T-helper 17 cell (primary cell): ENCODE results near the gene VTN. TPM values are rescaled to one million over a fixed set of nuclear protein-coding genes. Genes with fewer than 3 reads are reported as not detected.
"Not testable (repeated sequence)": the region's sequence is repeated elsewhere in the genome, so short reads cannot be mapped to it uniquely, and the experiment has no call there.

Experiments
- ATAC-seq: fragments of 150-1000 bp; cut with Tn5 transposase; 2 replicates; pipeline ENCODE4 v1.10.0; 2021; ENCODE audit warnings: mild to moderate bottlenecking, moderate library complexity
- DNase-seq, 3 donors: peaks; one replicate each; pipeline versions ENCODE4 v3.0.0 to v3.0.0-alpha.2; 2020 to 2021
- H3K9me3 ChIP-seq: one replicate; pipeline ENCODE4 v1.7.0; 2013; ENCODE audit warnings: low read length, mild to moderate bottlenecking; ENCODE audit not compliant: control insufficient read depth, poor library complexity, severe bottlenecking
- H3K27ac Mint-ChIP-seq: one replicate; pipeline ENCODE4 v1.8.0; 2022; ENCODE audit warnings: mild to moderate bottlenecking, moderate library complexity, mixed read lengths
- H3K27me3 Mint-ChIP-seq: one replicate; pipeline ENCODE4 v1.8.0; 2022; ENCODE audit warnings: mixed read lengths
- H3K36me3 Mint-ChIP-seq: one replicate; pipeline ENCODE4 v1.8.0; 2022; ENCODE audit warnings: low read depth, mixed read lengths
- H3K4me1 Mint-ChIP-seq: one replicate; pipeline ENCODE4 v1.8.0; 2022; ENCODE audit warnings: mild to moderate bottlenecking, mixed read lengths
- H3K4me3 Mint-ChIP-seq: one replicate; pipeline ENCODE4 v1.8.0; 2022; ENCODE audit warnings: mild to moderate bottlenecking, moderate library complexity, mixed read lengths
- total RNA-seq, 4 donors: library from RNA in 2 of 4; stranded (reverse) in 2 of 4; gene quantifications; one replicate each; pipeline ENCODE4 v1.2.3 and lab custom pipeline; 2022 to 2026

Gene VTN
- total RNA-seq, 2 donors from 2014 or later, result 0.90 TPM; not detected in 1

- ATAC-seq, H3K36me3 Mint-ChIP-seq, H3K27me3 Mint-ChIP-seq, DNase-seq, H3K9me3 ChIP-seq, H3K4me3 Mint-ChIP-seq: not testable (repeated sequence)
- Mint-ChIP-seq H3K4me1 (peaks cover 32% of the 10 kb centered on the region), H3K27ac (peak overlapping the region; percentile 14)
These were observed 31.3 kb downstream of the VTN start for GRCh38 chr17:28338769-28339212.

GRCh38 chr17:28338056-28338768, 31.9 kb downstream of the VTN start:
- no peak for ATAC-seq
- peak overlapping the region; percentile 43 for H3K4me3 Mint-ChIP-seq
- no peaks in the 10 kb centered on the region for H3K27me3 Mint-ChIP-seq
- no peak overlapping the region for H3K27ac Mint-ChIP-seq
- DNase-seq, result no peak
- peaks cover 2% of the 10 kb centered on the region for H3K36me3 Mint-ChIP-seq
- peaks cover 32% of the 10 kb centered on the region for H3K4me1 Mint-ChIP-seq
- no peaks in the 10 kb centered on the region for H3K9me3 ChIP-seq

GRCh38 chr17:28335959-28336871, 33.9 kb downstream of the VTN start:
- no peaks in the 10 kb centered on the region for H3K27me3 Mint-ChIP-seq
- no peak for ATAC-seq
- H3K4me1 Mint-ChIP-seq, result peaks cover 34% of the 10 kb centered on the region
- peak overlapping the region; percentile 89 for H3K27ac Mint-ChIP-seq
- peak overlapping the region; percentile 98 for H3K4me3 Mint-ChIP-seq
- DNase-seq, result no peak
- no peaks in the 10 kb centered on the region for H3K9me3 ChIP-seq
- H3K36me3 Mint-ChIP-seq, result peaks cover 5% of the 10 kb centered on the region

GRCh38 chr17:28335201-28335958, 34.7 kb downstream of the VTN start, which contains the start of the genes IFT20 and TNFAIP1:
TSS of gene IFT20 (minus strand) at chr17:28335472. CDS start at chr17:28331985, 3,487 bp downstream.
TSS of gene TNFAIP1 (plus strand) at chr17:28335761. CDS start at chr17:28339522, 3,761 bp downstream.
- peaks cover 5% of the 10 kb centered on the region for H3K36me3 Mint-ChIP-seq
- ATAC-seq, result peak; percentile 98
- no peaks in the 10 kb centered on the region for H3K9me3 ChIP-seq
- no peaks in the 10 kb centered on the region for H3K27me3 Mint-ChIP-seq
- H3K4me1 Mint-ChIP-seq, result peaks cover 34% of the 10 kb centered on the region
- peak within 1 kb of the TSS; percentile 89 for H3K27ac Mint-ChIP-seq
- DNase-seq, result peak; percentile 92 to 96 (median 94)
- peak within 1 kb of the TSS; percentile 98 for H3K4me3 Mint-ChIP-seq

GRCh38 chr17:28334666-28335200, 35.4 kb downstream of the VTN start:
- no peaks in the 10 kb centered on the region for H3K9me3 ChIP-seq
- H3K36me3 Mint-ChIP-seq, result peaks cover 4% of the 10 kb centered on the region
- H3K4me1 Mint-ChIP-seq, result peaks cover 34% of the 10 kb centered on the region
- no peaks in the 10 kb centered on the region for H3K27me3 Mint-ChIP-seq
- ATAC-seq (no peak), DNase-seq (no peak)
- peak overlapping the region; percentile 98 for H3K4me3 Mint-ChIP-seq
- H3K27ac Mint-ChIP-seq, result peak overlapping the region; percentile 89

- H3K9me3 ChIP-seq, result no peaks in the 10 kb centered on the region
- no peak for ATAC-seq
- peak overlapping the region; percentile 89 for H3K27ac Mint-ChIP-seq
- H3K4me3 Mint-ChIP-seq, result peak overlapping the region; percentile 98
- DNase-seq, result no peak
- peaks cover 32% of the 10 kb centered on the region for H3K4me1 Mint-ChIP-seq
- no peaks in the 10 kb centered on the region for H3K27me3 Mint-ChIP-seq
- H3K36me3 Mint-ChIP-seq, result peaks cover 4% of the 10 kb centered on the region
These were observed 35.9 kb downstream of the VTN start for GRCh38 chr17:28334171-28334570.

- Mint-ChIP-seq H3K27ac (peak overlapping the region; percentile 89), H3K4me3 (no peak overlapping the region), H3K36me3 (peaks cover 4% of the 10 kb centered on the region), H3K4me1 (peaks cover 28% of the 10 kb centered on the region), H3K27me3 (no peaks in the 10 kb centered on the region)
- H3K9me3 ChIP-seq, result no peaks in the 10 kb centered on the region
- DNase-seq (no peak), ATAC-seq (no peak)
These were observed 36.9 kb downstream of the VTN start for GRCh38 chr17:28333083-28333746.

GRCh38 chr17:28331891-28332420, 38.2 kb downstream of the VTN start:
- H3K9me3 ChIP-seq, result no peaks in the 10 kb centered on the region
- H3K4me3 Mint-ChIP-seq, result no peak overlapping the region
- peaks cover 4% of the 10 kb centered on the region for H3K36me3 Mint-ChIP-seq
- H3K27ac Mint-ChIP-seq, result no peak overlapping the region
- DNase-seq (no peak), ATAC-seq (no peak)
- H3K27me3 Mint-ChIP-seq, result no peaks in the 10 kb centered on the region
- H3K4me1 Mint-ChIP-seq, result peaks cover 19% of the 10 kb centered on the region

GRCh38 chr17:28330671-28331070, 39.4 kb downstream of the VTN start:
- ATAC-seq (no peak), DNase-seq (no peak)
- H3K9me3 ChIP-seq, result no peaks in the 10 kb centered on the region
- H3K4me1 Mint-ChIP-seq, result peaks cover 16% of the 10 kb centered on the region
- H3K4me3 Mint-ChIP-seq, result no peak overlapping the region
- peaks cover 4% of the 10 kb centered on the region for H3K36me3 Mint-ChIP-seq
- no peak overlapping the region for H3K27ac Mint-ChIP-seq
- H3K27me3 Mint-ChIP-seq, result no peaks in the 10 kb centered on the region

GRCh38 chr17:28328325-28328724, 41.8 kb downstream of the VTN start:
- Mint-ChIP-seq H3K27me3 (no peaks in the 10 kb centered on the region), H3K4me3 (no peak overlapping the region), H3K27ac (no peak overlapping the region), H3K36me3 (peaks cover 4% of the 10 kb centered on the region), H3K4me1 (peaks cover 3% of the 10 kb centered on the region)
- DNase-seq, result no peak
- H3K9me3 ChIP-seq, result no peaks in the 10 kb centered on the region
- ATAC-seq, result no peak

GRCh38 chr17:28327709-28328108, 42.4 kb downstream of the VTN start:
- H3K36me3 Mint-ChIP-seq, result peaks cover 4% of the 10 kb centered on the region
- no peak overlapping the region for H3K4me3 Mint-ChIP-seq
- peaks cover 2% of the 10 kb centered on the region for H3K4me1 Mint-ChIP-seq

GRCh38 chr17:28327031-28327607, 43.0 kb downstream of the VTN start:
- Mint-ChIP-seq H3K4me3 (no peak overlapping the region), H3K27ac (no peak overlapping the region), H3K4me1 (no peaks in the 10 kb centered on the region), H3K36me3 (peaks cover 2% of the 10 kb centered on the region), H3K27me3 (no peaks in the 10 kb centered on the region)
- DNase-seq (no peak), ATAC-seq (no peak)
- no peaks in the 10 kb centered on the region for H3K9me3 ChIP-seq

More at GRCh38 chr17:28327709-28328108, 42.4 kb downstream of the VTN start:
- no peak overlapping the region for H3K27ac Mint-ChIP-seq
- no peaks in the 10 kb centered on the region for H3K27me3 Mint-ChIP-seq
- H3K9me3 ChIP-seq, result no peaks in the 10 kb centered on the region
- no peak for ATAC-seq
- no peak for DNase-seq
